Fibroblast of mammary gland (primary cell): ENCODE measurements around the gene INHBC.

Experiments used
- DNase-seq: peaks from one replicate; pipeline ENCODE4 v3.0.0-alpha.2; 2010; ENCODE audit warnings: low read depth
- H3K4me3 ChIP-seq: 2 replicates; pipeline ENCODE4 v1.5.1; 2011; ENCODE audit warnings: low read depth, mild to moderate bottlenecking, low read length, moderate library complexity; ENCODE audit not compliant: control insufficient read depth
- CTCF ChIP-seq: conservative IDR thresholded peaks from 2 replicates; pipeline ENCODE4 v1.5.1; 2011; ENCODE audit warnings: low read depth, low read length, inconsistent platforms; ENCODE audit not compliant: control insufficient read depth, insufficient read depth

Gene INHBC, protein sequence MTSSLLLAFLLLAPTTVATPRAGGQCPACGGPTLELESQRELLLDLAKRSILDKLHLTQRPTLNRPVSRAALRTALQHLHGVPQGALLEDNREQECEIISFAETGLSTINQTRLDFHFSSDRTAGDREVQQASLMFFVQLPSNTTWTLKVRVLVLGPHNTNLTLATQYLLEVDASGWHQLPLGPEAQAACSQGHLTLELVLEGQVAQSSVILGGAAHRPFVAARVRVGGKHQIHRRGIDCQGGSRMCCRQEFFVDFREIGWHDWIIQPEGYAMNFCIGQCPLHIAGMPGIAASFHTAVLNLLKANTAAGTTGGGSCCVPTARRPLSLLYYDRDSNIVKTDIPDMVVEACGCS

DNA sequence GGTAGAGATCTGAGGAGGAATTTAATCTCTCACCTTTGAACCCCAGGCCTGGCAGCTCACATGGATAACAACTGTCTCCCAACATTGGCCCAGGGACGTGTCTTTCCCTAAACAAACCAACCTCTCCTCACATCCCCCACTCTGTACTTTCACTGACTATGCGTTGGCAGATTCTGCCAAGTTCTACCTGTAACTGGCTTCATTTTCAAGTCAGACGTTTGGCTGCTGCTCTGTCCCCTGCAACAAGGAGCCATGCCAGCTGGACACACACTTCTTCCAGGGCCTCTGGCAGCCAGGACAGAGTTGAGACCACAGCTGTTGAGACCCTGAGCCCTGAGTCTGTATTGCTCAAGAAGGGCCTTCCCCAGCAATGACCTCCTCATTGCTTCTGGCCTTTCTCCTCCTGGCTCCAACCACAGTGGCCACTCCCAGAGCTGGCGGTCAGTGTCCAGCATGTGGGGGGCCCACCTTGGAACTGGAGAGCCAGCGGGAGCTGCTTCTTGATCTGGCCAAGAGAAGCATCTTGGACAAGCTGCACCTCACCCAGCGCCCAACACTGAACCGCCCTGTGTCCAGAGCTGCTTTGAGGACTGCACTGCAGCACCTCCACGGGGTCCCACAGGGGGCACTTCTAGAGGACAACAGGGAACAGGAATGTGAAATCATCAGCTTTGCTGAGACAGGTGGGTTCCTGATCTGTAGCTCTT, at the start of gene INHBC:
TSS of gene INHBC (plus strand) at position 268 of the 707 bp plus-strand sequence. CDS start at position 371, 103 bp downstream.
- TF ChIP-seq CTCF: no peak
- no peak for DNase-seq
- H3K4me3 ChIP-seq: no peak within 1 kb of the TSS

GRCh38 chr12:57385586-57385985, 49.0 kb upstream of the INHBC start:
- no peak for DNase-seq

DNA sequence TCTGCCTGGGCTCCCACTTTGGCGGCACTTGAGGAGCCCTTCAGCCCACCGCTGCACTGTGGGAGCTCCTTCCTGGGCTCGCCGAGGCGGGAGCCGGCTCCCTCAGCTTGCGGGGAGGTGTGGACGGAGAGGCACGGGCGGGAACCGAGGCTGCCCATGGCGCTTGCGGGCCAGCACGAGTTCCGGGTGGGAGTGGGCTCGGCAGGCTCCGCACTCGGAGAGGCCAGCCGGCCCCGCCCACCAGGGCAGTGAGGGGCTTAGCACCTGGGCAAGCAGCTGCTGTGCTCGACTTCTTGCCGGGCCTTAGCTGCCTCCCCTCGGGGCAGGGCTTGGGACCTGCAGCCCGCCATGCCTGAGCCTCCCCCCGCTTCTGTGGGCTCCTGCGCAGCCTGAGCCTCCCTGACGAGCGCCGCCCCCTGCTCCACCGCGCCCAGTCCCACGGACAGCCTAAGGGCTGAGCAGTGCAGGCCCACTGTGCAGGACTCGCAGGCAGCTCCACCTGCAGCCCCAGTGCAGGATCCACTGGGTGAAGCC, 48.3 kb upstream of the INHBC start:
- no peak for TF ChIP-seq CTCF
- no peak for DNase-seq
- H3K4me3 ChIP-seq: no peak overlapping the region

More at GRCh38 chr12:57385586-57385985, 49.0 kb upstream of the INHBC start:
- H3K4me3 ChIP-seq: no peak overlapping the region
- no peak for TF ChIP-seq CTCF

DNA sequence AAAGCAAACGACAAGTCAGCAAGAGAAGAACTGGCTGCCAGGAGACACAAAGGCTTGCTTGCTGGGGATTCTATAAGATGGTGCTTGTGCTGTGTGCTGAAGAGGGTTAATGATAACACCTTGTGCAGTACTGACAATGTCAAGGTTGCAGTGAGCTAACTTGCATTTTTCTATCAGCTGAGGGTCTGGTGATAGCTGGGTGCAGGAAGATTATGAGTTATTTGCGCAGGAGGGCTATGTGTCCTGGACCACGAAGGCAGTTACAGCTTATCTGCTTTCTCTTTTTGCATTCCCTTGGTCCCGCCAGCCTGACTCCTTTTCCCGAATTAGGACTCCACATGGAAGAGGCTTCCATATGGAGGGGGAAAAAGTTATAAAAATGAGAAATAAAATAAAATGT, 46.2 kb upstream of the INHBC start:
- DNase-seq: no peak
- TF ChIP-seq CTCF: no peak
- H3K4me3 ChIP-seq: no peak overlapping the region

DNA sequence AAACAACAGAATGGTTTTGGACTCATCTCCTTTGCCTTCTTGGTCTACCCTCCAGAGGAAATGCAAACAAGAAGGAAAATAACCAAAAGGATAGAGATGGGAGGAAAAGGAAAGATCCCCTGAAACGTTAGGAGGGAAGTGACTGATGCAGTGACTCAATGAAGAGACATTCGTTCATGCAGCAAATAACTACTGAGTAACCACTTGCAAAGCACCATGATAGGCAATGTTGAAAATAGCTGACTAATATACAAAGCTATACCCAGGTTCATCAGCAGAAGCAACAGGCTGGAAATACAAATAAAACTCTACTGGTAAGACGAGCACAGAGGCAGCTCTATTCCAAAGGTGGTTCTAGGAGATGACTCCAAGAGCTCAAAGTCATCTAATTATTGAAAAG, 45.6 kb upstream of the INHBC start:
- TF ChIP-seq CTCF: no peak
- peak; percentile 92 for DNase-seq
- no peak overlapping the region for H3K4me3 ChIP-seq

- H3K4me3 ChIP-seq: no peak overlapping the region
- peak; percentile 17 for DNase-seq
- no peak for TF ChIP-seq CTCF
These were observed 44.4 kb upstream of the INHBC start for GRCh38 chr12:57390174-57390573.
